CD4-positive, CD25-positive, alpha-beta regulatory T cell (primary cell): Measurements from ENCODE around the gene THSD7A. TPM values are rescaled to one million over a fixed set of nuclear protein-coding genes. Genes with fewer than 3 reads are reported as not detected.

Experiments
- ATAC-seq, 2 donors: fragments of 150-1000 bp; cut with Tn5 transposase; one replicate each; pipeline ENCODE4 v1.10.0; 2021; ENCODE audit warnings: low read depth in 2 of 2, moderate number of reproducible peaks in 2 of 2, moderate library complexity in 1 of 2
- DNase-seq, 3 donors: peaks; one replicate each; pipeline versions ENCODE4 v3.0.0 to v3.0.0-alpha.2; 2012 to 2022; ENCODE audit warnings: mixed read lengths in 1 of 3
- H3K27ac ChIP-seq: one replicate; pipeline ENCODE4 v1.7.0; 2013; ENCODE audit warnings: mild to moderate bottlenecking, low read length; ENCODE audit not compliant: insufficient read depth, poor library complexity, severe bottlenecking
- H3K27me3 ChIP-seq: one replicate; pipeline ENCODE4 v1.7.0; 2013; ENCODE audit warnings: low read length; ENCODE audit not compliant: control insufficient read depth, insufficient read depth
- H3K36me3 ChIP-seq: one replicate; pipeline ENCODE4 v1.7.0; 2013; ENCODE audit warnings: mild to moderate bottlenecking, low read length, moderate library complexity; ENCODE audit not compliant: control insufficient read depth, insufficient read depth
- H3K4me1 ChIP-seq: 2 replicates; pipeline ENCODE4 v1.7.0; 2013; ENCODE audit warnings: mild to moderate bottlenecking, low read length; ENCODE audit not compliant: insufficient read depth, control insufficient read depth, poor library complexity, severe bottlenecking
- H3K4me3 ChIP-seq: one replicate; pipeline ENCODE4 v1.7.0; 2013; ENCODE audit warnings: low read depth, mild to moderate bottlenecking, low read length, moderate library complexity
- H3K9me3 ChIP-seq, 2 experiments: 1 replicate in 1 of 2; 2 replicates in 1 of 2; pipeline ENCODE4 v1.7.0; 2013; ENCODE audit warnings: low read length in 2 of 2, mild to moderate bottlenecking in 1 of 2, moderate library complexity in 1 of 2; ENCODE audit not compliant: control insufficient read depth in 2 of 2
- H3K27ac Mint-ChIP-seq, 3 donors: one replicate each; pipeline ENCODE4 v1.8.0; 2020 to 2022; ENCODE audit warnings: mild to moderate bottlenecking in 3 of 3, mixed read lengths in 3 of 3, moderate library complexity in 2 of 3
- H3K27me3 Mint-ChIP-seq: one replicate; pipeline ENCODE4 v1.8.0; 2022; ENCODE audit warnings: mild to moderate bottlenecking, mixed read lengths
- H3K36me3 Mint-ChIP-seq: one replicate; pipeline ENCODE4 v1.8.0; 2020; ENCODE audit warnings: mixed read lengths
- H3K4me1 Mint-ChIP-seq, 4 donors: one replicate each; pipeline ENCODE4 v1.8.0; 2020 to 2022; ENCODE audit warnings: mixed read lengths in 4 of 4, mild to moderate bottlenecking in 1 of 4
- H3K4me3 Mint-ChIP-seq, 4 donors: one replicate each; pipeline ENCODE4 v1.8.0; 2020 to 2022; ENCODE audit warnings: mild to moderate bottlenecking in 4 of 4, mixed read lengths in 4 of 4, moderate library complexity in 3 of 4
- H3K9me3 Mint-ChIP-seq, 7 donors: one replicate each; pipeline ENCODE4 v1.8.0; 2020 to 2022; ENCODE audit warnings: mixed read lengths in 7 of 7, mild to moderate bottlenecking in 3 of 7, moderate library complexity in 2 of 7
- polyA plus RNA-seq, 4 donors: library from polyadenylated mRNA; unstranded; fragments of 300-500 nt; fragmentation: Illumina TruSeq; gene quantifications; one replicate each; pipeline ENCODE4 v1.2.3, GENCODE V29; 2021
- total RNA-seq: library from RNA; stranded (reverse); gene quantifications from one replicate; pipeline ENCODE4 v1.2.3, GENCODE V29; 2022

Gene THSD7A
- total and polyA plus RNA-seq, 5 donors from 2014 or later: 0.02 TPM; not detected in 4

DNA sequence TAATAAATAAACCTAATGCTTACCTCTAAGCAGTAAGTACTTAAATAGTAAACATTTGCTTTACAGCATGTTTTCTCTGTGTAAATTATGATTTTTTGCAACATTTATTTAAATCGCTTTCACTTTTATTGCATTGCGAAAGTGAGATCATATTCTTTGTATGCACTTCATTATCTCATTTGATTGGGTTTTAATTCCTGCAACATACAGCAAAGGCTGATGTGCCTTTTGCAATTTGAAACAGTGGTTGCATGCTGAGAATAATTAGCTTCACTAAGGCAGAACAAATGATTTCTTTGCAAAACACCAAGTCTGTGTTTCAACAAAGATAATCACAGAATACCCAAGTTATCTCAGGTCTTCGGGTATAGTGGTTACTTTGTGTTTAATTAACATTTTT, 16.3 kb upstream of the THSD7A start:
- Mint-ChIP-seq H3K4me3 (no peak overlapping the region), H3K27ac (no peak overlapping the region)

DNA sequence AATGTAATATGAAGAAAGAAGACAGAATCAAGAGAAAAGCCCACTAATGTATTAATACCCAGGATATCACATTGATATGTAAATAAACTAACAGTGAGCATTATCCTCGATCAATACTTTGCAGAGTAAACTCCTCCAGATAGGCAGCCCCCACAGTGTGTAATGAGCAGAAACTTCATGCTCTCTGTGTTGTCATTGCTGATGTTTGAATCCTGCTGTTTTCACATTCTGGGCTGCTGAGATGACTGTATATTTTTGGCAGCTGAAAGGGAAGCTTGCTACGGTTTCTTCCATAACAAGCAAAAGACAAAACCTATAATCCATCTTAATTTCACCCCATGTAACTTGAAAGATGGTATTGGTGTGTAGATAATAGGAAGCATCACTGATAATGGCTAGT, 15.3 kb upstream of the THSD7A start:
- no peaks in the 10 kb centered on the region for H3K27me3 Mint-ChIP-seq

More for the DNA sequence above, 16.3 kb upstream of the THSD7A start:
- no peaks in the 10 kb centered on the region for H3K36me3 ChIP-seq
- no peaks in the 10 kb centered on the region for H3K27me3 ChIP-seq
- Mint-ChIP-seq H3K4me1 (no peaks in the 10 kb centered on the region), H3K36me3 (no peaks in the 10 kb centered on the region), H3K27me3 (no peaks in the 10 kb centered on the region), H3K9me3 (no peaks in the 10 kb centered on the region)
- H3K4me1 ChIP-seq: no peaks in the 10 kb centered on the region
- H3K27ac ChIP-seq: no peak overlapping the region
- no peak for DNase-seq
- no peak overlapping the region for H3K4me3 ChIP-seq
- ATAC-seq: no peak
- H3K9me3 ChIP-seq: no peaks in the 10 kb centered on the region

DNA sequence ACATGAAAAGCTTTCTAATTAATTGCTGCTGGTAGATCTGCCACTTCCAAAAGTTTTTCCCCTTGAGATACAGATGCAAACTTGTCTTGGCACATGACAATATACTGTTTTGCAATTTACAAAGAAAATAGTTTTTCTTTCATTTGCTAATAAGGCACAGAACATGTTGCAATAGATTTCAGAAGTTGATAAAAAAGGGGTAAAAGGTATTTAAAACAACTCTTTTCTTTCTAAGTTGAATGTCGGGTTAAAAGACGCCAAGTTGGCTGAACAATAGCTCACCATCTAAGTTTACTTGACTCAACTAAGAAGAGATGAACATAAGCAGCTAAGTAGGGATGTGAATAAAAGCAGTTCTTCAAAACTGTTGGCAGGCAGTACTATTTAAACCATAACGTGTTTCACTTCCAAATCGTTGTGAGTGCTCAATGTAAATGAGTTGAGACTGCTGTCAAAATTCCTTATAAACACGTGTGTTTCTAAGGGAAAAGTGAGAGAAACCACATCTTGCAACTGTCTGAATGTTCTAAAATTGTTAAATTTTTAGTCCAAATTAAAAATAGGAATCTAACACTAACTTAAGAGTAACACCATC, 14.5 kb upstream of the THSD7A start:
- no peak for ATAC-seq
- Histone ChIP-seq H3K27me3 (no peaks in the 10 kb centered on the region), H3K36me3 (no peaks in the 10 kb centered on the region), H3K27ac (no peak overlapping the region), H3K9me3 (no peaks in the 10 kb centered on the region), H3K4me3 (no peak overlapping the region), H3K4me1 (no peaks in the 10 kb centered on the region)
- H3K9me3 Mint-ChIP-seq: no peaks in the 10 kb centered on the region
- H3K36me3 Mint-ChIP-seq: no peaks in the 10 kb centered on the region
- no peaks in the 10 kb centered on the region for H3K4me1 Mint-ChIP-seq
- no peak overlapping the region for H3K27ac Mint-ChIP-seq
- no peak overlapping the region for H3K4me3 Mint-ChIP-seq
- no peaks in the 10 kb centered on the region for H3K27me3 Mint-ChIP-seq
- no peak for DNase-seq

More for the DNA sequence above, 15.3 kb upstream of the THSD7A start:
- H3K9me3 Mint-ChIP-seq: no peaks in the 10 kb centered on the region
- DNase-seq: no peak
- no peaks in the 10 kb centered on the region for H3K4me1 Mint-ChIP-seq
- Histone ChIP-seq H3K27ac (no peak overlapping the region), H3K4me3 (no peak overlapping the region), H3K27me3 (no peaks in the 10 kb centered on the region), H3K4me1 (no peaks in the 10 kb centered on the region), H3K9me3 (no peaks in the 10 kb centered on the region), H3K36me3 (no peaks in the 10 kb centered on the region)
- H3K27ac Mint-ChIP-seq: no peak overlapping the region
- no peaks in the 10 kb centered on the region for H3K36me3 Mint-ChIP-seq
- no peak for ATAC-seq
- no peak overlapping the region for H3K4me3 Mint-ChIP-seq

DNA sequence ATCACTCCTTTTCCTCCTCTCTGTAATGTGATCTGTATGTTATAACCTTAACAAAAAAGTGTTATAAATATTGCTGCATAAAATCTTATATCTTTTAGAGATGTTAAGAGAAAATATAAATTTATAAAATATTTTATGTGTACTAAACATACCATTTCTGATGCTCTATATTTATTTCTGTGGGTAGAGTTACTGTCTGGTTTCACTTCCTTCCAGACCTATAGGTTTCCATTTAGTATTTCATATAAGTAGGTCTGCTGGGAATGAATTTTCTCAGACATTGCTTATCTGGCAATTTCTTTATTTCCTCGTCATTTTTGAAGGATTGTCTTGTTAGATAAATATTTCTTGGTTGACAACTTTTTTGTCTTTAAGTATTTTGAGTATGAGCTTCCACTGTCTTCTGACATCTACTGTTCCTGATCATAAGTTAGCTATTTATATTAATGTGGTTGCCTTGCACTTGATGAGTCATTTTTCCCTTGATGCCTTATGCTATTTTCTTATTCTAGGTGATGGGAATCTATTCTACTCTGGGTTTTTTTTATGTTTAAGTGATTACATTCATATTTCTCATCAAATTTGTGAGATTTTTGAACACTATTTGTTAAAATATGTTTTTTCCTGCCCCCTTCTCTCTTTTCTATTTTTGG, 11.2 kb upstream of the THSD7A start:
- no peaks in the 10 kb centered on the region for H3K27me3 ChIP-seq
- no peak overlapping the region for H3K4me3 ChIP-seq
- Mint-ChIP-seq H3K36me3 (no peaks in the 10 kb centered on the region), H3K4me1 (no peaks in the 10 kb centered on the region), H3K27ac (no peak overlapping the region), H3K4me3 (no peak overlapping the region), H3K27me3 (no peaks in the 10 kb centered on the region), H3K9me3 (no peaks in the 10 kb centered on the region)
- ATAC-seq (no peak), DNase-seq (no peak)
- no peaks in the 10 kb centered on the region for H3K4me1 ChIP-seq
- no peaks in the 10 kb centered on the region for H3K9me3 ChIP-seq
- no peaks in the 10 kb centered on the region for H3K36me3 ChIP-seq
- H3K27ac ChIP-seq: no peak overlapping the region

DNA sequence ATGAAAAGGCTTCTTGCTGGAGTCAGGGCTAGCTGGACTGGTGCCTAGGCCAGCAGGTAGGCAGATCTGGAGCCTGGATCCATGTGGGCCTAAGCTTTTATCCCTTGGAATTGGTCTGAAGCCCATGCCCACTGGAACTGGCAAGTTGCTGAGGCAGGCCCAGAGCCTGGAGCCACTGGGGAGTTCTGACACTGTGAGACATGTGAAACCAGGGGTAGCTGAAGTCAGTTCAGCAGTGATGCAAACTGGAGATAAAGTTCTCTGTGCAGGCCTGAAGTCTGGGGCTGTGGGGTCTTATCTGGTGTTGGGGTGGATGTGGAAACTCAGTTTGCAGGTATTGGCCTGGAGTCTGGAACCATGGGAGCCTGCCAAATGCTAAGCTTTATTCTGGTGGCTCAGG, 9.7 kb upstream of the THSD7A start:
- no peak overlapping the region for H3K27ac Mint-ChIP-seq
- H3K27me3 Mint-ChIP-seq: no peaks in the 10 kb centered on the region
- ATAC-seq: no peak
- no peaks in the 10 kb centered on the region for H3K4me1 Mint-ChIP-seq
- DNase-seq: no peak
- Histone ChIP-seq H3K4me3 (no peak overlapping the region), H3K27ac (no peak overlapping the region), H3K36me3 (no peaks in the 10 kb centered on the region), H3K27me3 (no peaks in the 10 kb centered on the region), H3K4me1 (no peaks in the 10 kb centered on the region), H3K9me3 (no peaks in the 10 kb centered on the region)
- H3K36me3 Mint-ChIP-seq: no peaks in the 10 kb centered on the region
- H3K4me3 Mint-ChIP-seq: no peak overlapping the region
- H3K9me3 Mint-ChIP-seq: no peaks in the 10 kb centered on the region

DNA sequence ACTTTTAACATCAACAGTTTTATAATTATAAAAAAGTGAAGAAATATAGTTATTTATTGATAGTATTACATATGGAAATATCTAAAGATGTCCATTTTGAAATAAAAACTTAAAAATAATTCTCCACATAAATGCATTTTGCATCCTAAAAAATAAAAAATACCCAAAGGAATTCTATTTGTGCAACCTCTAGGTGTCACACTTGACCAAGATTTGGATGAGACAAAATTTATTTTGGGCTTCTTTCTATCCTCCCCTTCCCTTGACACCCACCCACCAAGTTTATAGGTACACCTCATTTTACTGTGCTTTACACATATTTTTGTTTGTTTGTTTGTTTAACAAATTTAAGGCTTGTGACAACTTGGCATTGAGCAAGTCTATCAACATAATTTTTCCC, 3.3 kb upstream of the THSD7A start:
- no peak overlapping the region for H3K27ac Mint-ChIP-seq
- ATAC-seq: no peak
- no peak for DNase-seq
- no peak overlapping the region for H3K4me3 ChIP-seq
- no peaks in the 10 kb centered on the region for H3K4me1 Mint-ChIP-seq
- H3K9me3 ChIP-seq: no peaks in the 10 kb centered on the region
- H3K27me3 ChIP-seq: peaks cover 8% of the 10 kb centered on the region
- no peaks in the 10 kb centered on the region for H3K36me3 Mint-ChIP-seq
- H3K9me3 Mint-ChIP-seq: no peaks in the 10 kb centered on the region
- H3K4me3 Mint-ChIP-seq: no peak overlapping the region
- peaks cover 18% of the 10 kb centered on the region for H3K27me3 Mint-ChIP-seq
- H3K4me1 ChIP-seq: peaks cover 2% of the 10 kb centered on the region
- no peaks in the 10 kb centered on the region for H3K36me3 ChIP-seq
- no peak overlapping the region for H3K27ac ChIP-seq

DNA sequence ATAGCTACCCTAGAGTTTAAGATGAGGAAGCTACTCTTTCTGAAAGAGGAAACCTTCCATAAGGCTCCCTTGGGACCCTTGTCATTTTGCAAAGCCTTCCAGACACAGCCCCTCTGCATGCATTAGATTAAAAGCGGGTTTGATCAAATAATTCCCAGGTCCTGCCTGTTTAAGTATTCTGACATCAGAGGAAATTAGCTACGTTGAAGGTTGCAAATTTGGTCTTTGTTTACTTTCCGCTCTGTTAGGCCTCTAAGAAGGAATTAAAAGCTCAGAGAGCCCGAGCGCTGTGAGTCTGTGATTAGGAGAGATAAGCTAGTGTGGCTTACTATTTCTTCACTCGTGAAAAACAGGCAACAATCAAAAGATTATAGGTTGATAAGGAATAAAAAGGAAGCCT, 1.4 kb upstream of the THSD7A start:
- no peak overlapping the region for H3K27ac ChIP-seq
- Mint-ChIP-seq H3K4me3 (no peak overlapping the region), H3K27ac (no peak overlapping the region), H3K9me3 (no peaks in the 10 kb centered on the region), H3K27me3 (peaks cover 30% of the 10 kb centered on the region), H3K36me3 (no peaks in the 10 kb centered on the region), H3K4me1 (no peaks in the 10 kb centered on the region)
- no peak for ATAC-seq
- H3K4me3 ChIP-seq: no peak overlapping the region
- H3K4me1 ChIP-seq: peaks cover 2% of the 10 kb centered on the region
- peaks cover 10% of the 10 kb centered on the region for H3K27me3 ChIP-seq
- H3K36me3 ChIP-seq: no peaks in the 10 kb centered on the region
- DNase-seq: no peak
- no peaks in the 10 kb centered on the region for H3K9me3 ChIP-seq

DNA sequence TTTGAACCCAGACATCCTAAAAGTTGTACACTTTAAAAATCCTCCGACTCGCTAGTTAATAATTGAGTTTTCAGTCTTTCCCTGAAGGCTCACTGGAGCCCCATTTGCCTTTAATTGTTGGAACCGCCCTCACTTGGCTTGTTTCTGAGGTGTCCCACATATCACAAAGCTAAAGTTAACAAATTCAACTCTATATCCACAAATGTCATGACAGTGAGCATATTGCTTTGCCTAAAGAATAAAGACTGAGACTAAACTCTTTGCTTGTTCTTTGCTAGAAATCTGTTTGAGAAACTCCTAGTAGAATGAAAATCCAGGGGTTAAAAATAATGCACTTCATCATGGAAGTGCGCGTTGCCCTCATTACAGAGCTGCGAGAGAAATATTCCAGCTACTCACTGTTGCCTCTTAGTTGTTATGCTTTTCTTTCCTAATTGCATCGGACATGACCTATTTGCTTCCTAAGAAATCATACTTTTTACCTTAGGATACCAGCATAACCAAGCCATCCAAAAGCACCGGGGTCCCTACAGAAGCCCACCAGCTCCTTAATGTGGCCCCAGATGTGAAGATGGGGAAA, 752 bp downstream of the THSD7A start:
- H3K27ac Mint-ChIP-seq: no peak overlapping the region
- peaks cover 10% of the 10 kb centered on the region for H3K27me3 ChIP-seq

More for the DNA sequence above, 752 bp downstream of the THSD7A start:
- Histone ChIP-seq H3K9me3 (no peaks in the 10 kb centered on the region), H3K4me1 (peaks cover 2% of the 10 kb centered on the region), H3K27ac (no peak overlapping the region), H3K36me3 (no peaks in the 10 kb centered on the region), H3K4me3 (no peak overlapping the region)
- H3K9me3 Mint-ChIP-seq: peaks cover 0 to 5% (median 0%) of the 10 kb centered on the region in 7 donors
- H3K27me3 Mint-ChIP-seq: peaks cover 30% of the 10 kb centered on the region
- no peak for DNase-seq
- no peaks in the 10 kb centered on the region for H3K36me3 Mint-ChIP-seq
- ATAC-seq: no peak
- no peak overlapping the region for H3K4me3 Mint-ChIP-seq
- H3K4me1 Mint-ChIP-seq: no peaks in the 10 kb centered on the region
